NAMALWA (cell line): ENCODE results near the gene ANKRD12.
"Not testable (repeated sequence)": the region's sequence is repeated elsewhere in the genome, so short reads cannot be mapped to it uniquely, and the experiment has no call there.

Source experiments
- DNase-seq: peaks from one replicate; pipeline ENCODE4 v3.0.0-alpha.2; 2015; ENCODE audit warnings: low spot score

ANKRD12 gene

DNA sequence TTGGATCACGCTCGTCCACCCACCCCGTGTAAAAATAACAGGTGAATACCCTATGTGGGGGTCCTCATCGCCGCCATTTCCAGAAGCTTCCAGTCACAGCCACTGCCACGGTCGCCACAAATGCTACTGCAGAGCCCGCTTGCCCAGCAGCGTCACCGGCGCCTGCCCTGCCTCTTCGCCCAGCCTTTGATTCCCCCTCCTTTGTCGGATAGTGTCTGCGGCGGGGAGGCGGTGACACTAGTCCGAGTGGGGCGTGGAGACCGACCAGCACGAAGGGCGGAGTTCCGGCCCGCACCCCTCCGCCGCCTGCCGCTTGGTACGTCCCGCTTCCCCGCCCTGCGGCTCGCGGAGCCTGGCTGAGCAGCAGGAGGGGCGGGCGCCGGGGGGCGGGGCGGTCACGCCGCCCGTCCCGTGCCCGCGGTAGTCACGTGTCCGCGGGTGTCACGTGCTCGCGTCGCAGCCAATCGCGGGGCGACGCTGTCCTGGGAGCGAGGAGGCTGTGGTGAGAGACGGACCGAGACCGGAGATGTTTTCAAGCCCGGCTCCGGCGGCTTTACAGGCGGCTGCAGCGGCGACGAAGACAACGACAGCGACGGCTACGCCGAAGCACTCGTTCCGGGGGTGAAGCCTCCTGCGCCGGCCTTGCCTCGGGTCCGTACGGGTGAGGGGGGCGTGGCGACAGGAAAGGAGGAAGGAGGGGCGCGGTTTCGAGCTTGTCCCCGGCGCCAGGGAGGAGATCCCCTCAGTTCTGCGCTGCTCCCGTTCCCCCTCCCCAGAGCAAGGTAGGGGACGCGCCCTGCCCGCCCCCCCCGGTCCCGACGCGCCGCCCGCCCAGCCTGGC lies at the start of gene ANKRD12:
Gene ANKRD12, plus strand, starts transcription at position 467 of the 841 bp plus-strand sequence. CDS start 45,652 bp downstream, outside the sequence.
- DNase-seq, result peak; percentile 98

DNA sequence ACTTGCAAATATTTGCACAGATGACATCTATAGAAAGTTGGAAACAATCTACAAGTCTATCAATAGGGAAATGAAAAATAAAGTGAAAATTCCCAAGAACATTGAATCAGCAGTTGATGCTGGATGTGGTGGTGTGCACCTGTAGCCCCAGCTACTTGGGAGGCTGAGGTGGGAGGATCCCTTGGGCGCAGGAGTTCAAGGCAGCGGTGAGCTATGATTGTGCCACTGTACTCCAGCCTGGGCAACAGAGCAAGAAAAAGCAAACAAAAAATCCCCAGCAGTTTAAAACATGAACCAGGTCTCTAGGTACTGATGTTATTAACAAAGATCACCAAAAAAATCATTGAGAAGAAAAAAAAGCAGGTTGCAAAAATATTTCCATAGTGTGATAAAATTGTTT lies 49.4 kb upstream of the ANKRD12 start:
- DNase-seq, result no peak

DNA sequence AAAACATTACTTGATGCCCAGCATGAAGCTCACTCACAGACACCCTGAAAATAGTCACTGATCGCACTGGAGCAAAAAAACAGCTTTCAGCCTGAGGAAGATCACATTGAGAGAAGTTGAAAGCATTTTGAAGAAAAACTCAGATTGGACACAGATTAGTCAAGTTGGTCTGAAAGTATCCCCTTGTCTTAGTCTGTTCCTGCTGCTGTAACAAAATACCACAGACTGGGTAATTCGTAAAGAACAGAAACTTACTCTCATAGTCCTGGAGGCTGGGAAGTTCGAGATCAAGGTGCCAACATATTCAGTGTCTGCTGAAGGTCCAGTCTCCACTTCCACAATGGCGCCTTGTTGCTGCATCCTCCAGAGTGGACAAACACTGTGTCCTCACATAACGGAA lies 48.3 kb upstream of the ANKRD12 start:
- DNase-seq, result no peak

DNA sequence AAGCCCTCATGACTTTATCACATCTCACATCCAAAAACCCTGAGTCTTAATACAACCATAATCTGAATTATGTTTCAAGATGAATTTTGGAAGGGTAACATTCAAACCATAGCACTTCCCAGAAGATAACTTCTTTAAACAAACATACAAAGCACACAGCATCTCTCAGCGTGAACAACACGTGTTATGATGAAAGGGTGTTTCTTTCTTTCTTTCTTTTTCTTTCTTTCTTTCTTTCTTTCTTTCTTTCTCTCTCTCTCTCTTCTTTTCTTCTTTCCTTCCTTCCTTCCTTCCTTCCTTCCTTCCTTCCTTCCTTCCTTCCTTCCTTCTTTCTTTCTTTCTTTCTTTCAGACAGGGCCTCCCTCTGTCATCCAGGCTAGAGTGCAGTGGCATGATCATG lies 47.9 kb upstream of the ANKRD12 start:
- not testable (repeated sequence) for DNase-seq

DNA sequence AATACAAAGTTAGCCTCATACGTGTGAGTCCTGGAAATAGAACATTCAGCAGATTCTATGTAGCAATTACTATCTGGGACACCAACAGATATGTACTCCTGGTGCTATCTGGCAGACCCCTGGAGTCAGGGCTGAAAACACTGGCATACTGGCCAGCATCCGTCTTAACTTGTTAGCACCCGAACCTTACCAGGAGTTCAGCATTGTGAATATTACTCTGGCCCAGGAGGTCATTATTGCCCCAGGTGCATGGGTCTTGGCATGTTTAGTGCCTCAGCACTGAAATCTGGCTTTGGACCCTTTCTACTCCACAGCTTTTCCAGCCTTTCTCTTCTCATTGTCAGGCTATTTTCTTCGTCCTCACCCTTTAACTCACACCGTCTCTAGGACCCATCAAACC lies 46.0 kb upstream of the ANKRD12 start:
- no peak for DNase-seq

DNA sequence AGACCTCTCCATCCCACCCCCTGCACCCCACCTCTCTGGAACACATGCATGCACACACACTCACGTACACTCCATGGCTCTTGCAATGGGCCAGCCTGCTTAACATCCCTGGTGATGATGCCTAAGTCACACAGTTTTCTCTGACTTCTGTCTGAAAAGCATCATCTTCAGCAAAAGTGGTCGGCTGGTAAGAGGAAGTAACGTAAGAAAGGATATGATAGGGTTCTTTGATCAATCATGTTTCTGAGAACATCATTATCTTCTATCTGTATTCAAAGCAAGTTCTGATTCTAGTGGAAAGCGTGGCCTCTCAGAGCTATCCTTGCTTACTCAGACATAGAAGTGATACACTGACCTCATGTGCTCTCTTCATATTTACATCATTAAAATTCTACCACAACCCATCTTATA lies 45.5 kb upstream of the ANKRD12 start:
- DNase-seq, result no peak

DNA sequence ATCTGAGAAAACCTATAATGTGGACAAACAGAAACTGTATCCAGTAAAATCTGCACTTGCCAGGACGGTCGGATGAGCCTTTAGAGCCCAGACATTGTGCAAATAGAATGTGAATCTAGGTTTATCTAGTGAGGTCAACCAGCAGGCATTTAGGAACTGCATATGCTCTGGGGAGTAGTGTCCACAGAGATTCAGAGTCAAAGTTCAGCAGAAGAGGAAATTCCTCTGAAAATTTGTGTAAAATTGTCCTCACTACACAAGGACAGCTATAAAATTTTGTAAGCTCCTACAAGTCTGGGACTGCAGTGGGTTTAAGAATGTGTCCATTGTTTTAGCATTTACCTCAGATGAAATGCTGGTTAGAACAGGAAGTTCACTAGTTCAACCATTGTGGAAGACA lies 43.9 kb upstream of the ANKRD12 start:
- DNase-seq, result no peak

DNA sequence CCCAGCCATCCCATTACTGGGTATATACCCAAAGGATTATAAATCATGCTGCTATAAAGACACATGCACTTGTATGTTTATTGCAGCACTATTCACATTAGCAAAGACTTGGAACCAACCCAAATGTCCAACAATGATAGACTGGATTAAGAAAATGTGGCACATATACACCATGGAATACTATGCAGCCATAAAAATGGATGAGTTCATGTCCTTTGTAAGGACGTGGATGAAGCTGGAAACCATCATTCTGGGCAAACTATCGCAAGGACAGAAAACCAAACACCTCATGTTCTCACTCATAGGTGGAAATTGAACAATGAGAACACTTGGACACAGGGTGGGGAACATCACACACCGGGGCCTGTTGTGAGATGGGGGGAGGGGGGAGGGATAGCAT lies 43.5 kb upstream of the ANKRD12 start:
- DNase-seq, result not testable (repeated sequence)

DNA sequence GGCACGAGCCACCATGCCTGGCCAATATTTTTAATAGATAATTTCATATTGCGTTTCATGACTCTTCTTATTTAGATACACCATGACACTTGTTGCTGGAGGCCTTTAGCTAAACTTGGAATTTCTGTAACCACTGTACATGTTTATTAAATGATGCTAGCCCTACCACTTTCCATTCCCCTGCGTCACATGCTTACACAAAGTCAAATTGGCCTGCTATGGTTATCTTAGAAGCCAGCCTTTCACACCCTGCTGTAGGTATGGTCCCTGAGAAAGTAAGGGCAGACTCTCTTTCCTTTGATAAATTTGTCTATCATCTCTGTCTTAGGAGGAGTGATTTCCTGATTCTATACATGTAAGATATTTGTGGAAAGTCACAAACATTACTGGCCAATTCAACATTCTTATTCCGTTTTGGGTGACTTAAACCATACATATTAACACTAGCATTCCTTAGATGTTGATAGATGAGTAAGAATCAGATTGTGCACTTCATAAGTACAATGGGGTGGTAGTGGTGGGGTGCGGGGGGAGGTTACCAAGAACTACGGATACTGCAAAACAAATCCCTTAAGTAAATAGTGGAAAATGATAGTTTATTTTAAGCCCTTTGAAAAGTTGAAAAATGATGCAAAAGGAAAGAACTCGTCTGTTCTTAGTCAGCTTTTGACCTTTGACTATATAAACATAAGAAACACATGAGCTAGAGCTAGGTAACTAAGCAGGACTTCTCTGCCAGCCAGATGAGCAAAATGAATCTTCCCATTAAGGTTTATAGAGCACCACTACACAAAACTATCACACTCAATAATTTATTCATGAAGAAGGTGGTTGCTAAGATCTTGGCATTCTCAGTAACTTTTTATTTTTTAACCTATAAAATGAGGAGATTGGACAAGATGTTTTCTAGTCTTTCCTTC lies 42.0 kb upstream of the ANKRD12 start:
- DNase-seq, result no peak

DNA sequence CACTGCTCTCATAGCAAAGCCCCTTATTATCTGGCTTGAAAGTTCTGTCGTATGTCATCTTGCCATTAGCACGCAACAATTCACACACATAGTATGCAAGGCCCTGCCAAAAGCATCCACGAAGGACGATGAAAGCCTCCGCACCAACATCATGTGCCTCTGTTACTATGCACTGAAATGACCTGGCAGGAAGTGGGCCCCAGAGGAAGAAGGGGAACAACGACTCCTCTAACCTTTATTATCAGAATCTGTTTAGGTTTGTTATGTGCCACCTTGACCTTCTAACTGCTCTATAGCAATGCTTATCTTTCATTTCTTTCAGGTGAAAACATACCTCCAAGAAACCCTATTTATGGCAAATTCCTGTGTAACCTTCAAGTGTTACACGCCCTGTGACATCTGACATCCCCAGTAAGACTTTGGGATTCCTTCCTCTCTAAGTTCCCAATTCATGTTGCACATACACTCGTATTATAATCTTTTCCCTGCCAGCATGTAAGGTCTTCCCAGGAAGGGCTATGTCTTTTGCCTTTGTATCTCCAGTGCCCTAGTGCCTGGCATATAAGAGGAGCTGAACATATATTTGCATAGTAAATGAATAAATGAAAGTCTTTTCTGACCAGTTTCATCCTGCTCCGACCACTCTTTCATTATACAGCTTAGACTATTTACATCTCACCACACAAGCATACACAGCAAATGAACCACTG lies 41.1 kb upstream of the ANKRD12 start:
- DNase-seq, result no peak

DNA sequence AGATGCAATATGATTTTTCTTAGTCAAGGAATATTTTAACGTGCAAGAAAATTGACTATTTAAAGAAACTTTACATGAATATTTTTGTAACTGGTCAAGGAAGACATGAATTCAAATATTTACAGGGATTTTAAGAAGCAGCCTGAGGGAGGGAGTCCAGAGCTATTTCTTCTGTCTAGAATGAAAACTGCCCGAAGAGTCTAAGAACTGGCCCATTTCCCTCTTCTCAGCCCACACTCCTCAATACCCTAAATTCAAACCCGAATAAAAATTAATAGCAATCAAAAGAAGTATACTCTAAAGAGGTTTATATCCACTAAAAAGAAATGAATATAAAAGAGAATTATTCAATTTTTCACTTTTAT lies 40.6 kb upstream of the ANKRD12 start:
- no peak for DNase-seq

DNA sequence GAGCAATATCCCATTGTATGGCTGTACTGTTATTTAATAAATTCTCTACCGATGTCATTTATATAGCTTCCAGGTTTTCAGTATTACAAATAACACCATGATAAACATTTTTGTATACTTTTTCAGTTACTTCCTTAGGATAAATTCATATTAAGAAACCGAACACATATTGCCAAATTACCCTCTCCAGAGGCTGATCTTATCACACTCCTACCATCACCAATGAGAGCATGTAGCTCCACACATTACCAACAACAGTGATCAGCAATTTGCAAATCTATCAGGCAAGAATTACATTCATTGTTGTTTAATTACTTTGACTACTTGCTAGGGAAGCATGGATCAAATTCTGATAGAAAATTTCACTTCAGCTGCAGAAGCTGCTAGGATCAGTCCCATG lies 39.9 kb upstream of the ANKRD12 start:
- DNase-seq, result no peak

DNA sequence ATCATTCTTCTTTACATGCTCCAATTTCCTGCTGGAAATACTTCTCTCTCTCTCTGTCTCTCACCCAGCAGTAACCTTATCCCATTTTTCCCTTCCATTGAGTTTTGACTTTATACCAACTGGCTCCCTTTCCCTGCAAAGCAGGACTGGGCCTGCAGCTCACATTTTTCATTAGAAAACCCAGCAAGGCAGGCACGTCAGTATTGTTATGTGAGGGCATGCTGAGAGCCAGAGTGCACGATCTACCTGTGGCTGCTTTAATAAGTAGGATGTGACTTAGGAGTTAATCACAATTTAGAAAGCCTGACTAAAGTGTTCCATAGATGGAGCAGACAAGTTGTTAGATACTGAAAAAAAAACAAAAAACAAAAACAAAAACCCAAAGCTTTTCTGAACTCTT lies 39.2 kb upstream of the ANKRD12 start:
- no peak for DNase-seq

DNA sequence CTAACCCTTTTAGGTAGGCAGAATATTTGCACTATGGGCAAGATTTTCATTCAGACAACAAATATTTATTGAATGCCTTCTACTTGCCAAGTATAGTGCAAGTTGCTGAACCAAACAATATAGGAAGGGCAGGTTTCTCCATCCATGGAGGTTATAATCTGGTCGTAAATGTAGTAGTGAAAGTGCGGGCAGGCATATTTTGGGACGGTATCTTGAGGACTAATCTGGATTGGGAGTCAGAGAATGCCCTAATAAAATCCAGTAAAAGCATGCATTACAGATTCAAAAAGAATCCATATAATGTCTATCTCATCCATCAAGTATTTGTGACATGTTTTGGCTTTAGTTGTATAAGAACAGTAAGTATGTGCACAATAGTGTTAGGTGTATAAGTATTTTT lies 35.8 kb upstream of the ANKRD12 start:
- no peak for DNase-seq

DNA sequence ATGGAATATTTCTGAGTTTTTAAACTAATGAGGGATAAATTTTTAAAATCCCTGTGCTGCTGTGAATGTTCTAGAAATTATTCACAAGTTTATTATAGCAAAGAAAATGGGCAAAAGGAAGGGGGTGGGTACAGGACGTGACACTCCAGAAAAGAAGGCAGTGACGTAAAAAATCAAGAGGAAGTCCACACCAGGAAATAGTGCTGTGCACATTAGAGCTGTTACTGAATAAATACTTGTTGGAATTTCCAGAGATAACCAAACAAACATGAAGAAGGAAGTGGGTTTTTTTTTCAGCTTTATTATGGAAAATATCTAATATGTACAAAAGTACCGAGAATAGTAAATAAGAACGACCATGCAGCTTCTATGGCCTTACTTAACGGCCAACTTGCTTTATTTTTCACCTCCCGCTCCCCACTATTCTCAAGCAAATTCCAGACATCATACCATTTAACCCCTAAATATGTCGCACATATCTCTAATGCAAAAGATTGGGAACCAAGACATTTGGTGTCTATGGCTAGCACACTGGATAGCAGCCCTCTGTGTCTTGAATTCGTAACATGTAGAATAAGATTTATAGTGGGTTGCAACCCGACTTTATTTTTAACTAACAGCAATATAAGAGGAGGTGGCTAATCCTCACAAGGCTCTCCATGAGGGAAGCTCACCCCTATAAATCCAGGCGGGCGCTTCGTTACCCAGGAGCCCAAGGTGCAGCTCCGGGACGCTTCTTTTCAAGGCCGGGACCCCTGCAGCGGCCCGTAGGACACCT lies 34.7 kb upstream of the ANKRD12 start:
- peak; percentile 76 for DNase-seq

DNA sequence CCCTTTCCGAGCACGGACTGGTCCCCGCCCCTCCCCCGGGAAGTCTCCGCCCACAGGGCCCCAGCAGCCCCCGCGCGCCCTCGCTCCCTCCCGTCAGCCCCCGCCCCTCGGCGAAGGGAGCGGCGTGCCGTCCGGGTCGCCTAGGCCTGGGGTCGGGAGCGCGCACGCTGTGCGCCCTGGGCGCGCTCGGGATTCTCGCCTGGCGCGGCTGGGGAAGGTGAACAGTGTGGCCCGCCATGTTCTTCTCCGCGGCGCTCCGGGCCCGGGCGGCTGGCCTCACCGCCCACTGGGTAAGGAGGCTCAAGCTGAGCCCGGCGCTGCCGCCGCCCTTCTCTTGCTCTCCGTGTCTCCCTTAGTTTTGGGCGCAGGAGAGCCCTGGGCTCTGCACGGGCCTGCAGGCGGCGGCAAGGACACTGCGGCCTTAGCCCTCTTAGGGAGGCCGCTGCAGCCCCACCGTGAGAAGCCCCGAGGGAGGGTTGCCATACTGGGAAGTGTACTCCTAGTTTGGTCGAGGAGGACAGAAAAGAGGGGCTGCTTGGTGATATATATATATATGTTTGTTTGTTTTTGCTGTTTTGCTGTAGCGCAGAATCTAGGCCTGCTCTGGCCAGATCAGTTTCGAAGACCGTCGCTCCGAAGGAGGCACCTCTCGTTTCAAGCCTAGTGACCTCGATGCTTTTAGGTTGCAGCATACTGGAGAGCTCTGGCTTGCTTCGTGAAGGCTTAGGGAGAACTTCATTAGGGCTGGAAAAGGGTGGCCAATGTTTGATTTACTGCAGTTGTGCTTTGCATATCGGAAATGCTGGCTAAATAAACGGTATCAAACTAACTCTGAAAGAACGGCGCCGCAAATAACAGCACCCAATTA lies 33.8 kb upstream of the ANKRD12 start, which contains the start of gene NDUFV2:
Gene NDUFV2, plus strand, starts transcription at position 192 of the 868 bp plus-strand sequence. Its CDS starts 45 bp downstream, at position 237.
- DNase-seq, result peak; percentile 96

DNA sequence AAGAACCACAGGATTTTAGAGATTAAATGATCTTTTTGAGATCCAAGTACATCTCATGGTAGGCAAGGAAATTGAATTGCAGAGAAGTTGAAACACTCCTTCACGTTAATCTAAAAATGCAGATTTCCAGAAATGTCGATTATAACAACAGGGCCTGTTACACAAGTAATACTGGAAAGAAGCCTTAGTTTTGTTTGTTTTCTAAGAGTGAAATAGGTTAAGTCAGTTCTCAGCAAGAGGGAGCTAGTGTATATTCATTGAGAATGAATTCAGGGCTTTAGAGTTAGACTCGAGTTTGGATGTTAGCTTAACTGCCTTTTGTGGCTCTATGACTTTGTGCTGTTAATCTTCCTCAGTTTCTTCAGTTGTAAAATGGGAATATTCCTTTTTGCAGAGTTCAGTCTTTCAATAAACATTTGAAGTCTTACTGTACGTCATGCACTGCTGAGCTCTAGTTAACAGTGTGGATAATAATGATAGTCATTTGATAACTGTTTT lies 33.2 kb upstream of the ANKRD12 start:
- DNase-seq, result peak; percentile 55

DNA sequence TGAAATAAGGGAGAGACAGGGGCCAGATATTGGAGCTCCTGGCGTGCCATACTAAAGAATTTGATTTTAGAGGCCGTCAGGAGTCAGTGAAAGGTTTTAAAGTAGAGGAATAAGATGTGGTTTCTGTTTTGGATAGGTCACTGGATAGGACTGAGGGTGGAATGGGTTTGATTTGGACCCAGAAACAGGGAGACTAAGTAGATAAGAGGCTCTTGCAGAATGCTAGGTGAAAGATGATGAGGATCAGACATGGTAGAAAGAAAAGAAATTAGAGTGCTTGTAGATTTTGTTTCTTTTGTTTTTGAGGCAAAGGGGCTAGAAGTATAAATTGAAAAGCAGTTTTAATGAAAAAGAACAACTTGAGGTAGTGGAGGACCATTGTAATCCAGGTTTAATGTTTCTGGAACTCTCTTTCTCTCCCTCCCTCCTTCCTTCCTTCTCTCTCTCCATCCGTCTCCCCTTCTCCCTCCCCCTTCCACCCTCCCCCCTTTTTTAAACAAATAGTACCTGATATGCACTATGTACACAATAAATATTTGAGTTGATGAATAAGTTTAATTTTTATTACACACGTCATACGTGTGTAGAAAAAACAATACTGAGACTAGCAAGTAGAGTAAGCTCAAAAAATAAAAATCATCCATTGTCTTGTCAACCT lies 32.2 kb upstream of the ANKRD12 start:
- DNase-seq, result no peak

DNA sequence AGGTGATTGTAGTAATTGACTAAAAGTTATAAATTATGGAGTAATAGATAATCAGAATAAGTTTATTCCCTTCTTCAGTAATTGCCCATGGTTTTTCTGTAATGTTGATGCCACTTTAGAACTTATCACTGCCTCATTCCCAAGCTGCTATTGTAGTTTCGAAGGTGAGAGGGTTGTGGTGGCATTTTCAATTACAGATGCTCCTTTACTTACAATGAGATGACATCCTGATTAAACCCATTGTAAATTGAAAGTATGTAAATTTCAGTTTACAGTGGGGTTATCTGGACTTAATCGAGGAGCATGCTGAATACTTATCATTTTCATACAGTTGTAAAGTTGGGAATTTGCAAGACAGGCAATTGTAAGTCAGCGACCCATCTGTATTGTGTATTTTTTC lies 31.2 kb upstream of the ANKRD12 start:
- DNase-seq, result no peak

DNA sequence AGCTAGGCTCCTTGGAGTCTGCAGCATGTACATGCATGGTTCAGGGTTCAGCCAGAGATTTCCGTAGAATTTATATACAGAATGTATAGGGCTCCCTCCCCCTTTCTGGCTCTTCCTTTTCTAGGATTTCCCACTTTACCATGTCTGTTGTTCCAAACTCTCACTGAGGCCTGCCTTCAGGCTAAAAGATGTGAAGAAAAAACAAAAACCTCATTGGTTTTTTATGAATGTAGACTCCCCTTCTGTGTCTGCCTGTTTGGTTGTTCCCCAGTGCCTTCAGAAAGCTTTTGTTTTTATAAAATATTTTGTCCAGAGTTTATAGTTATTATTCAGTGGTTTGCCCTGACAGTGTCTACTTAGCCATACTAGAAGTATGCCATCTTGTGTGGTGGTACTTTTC lies 30.5 kb upstream of the ANKRD12 start:
- DNase-seq, result no peak
